ENCODE data around the gene URAD.
"Not testable (repeated sequence)": the region's sequence is repeated elsewhere in the genome, so short reads cannot be mapped to it uniquely, and the experiment has no call there.

Gene URAD, protein sequence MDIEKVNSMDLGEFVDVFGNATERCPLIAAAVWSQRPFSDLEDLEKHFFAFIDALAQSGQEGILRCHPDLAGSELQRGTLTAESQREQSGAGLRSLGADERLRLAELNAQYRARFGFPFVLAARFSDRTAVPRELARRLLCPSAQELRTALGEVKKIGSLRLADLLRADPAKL

DNA sequence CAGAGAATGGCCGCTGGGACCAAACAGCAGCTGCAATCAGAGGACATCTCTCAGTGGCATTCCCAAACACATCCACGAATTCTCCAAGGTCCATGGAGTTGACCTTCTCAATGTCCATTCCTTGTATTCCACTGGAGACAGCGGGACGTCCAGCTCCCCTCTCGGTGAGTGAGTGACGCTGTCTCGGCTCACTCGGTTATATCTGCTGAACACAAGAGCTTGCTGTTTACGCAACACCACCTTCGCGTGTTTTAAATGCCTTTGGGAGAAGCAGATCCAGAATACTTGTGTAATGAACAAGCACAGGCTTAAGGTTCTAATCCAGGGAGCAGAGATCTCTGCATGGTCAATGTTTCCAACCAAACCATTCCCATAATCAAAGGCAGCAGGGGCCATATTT is at the start of gene URAD:
Gene URAD, minus strand, starts transcription at position 174 of the 400 bp plus-strand sequence. Its CDS starts 56 bp downstream, at position 118.
- H3K4me3 ChIP-seq (ENCODE audit: low read depth, low read length), result no peak within 1 kb of the TSS
- TF ChIP-seq, protein P1, sequence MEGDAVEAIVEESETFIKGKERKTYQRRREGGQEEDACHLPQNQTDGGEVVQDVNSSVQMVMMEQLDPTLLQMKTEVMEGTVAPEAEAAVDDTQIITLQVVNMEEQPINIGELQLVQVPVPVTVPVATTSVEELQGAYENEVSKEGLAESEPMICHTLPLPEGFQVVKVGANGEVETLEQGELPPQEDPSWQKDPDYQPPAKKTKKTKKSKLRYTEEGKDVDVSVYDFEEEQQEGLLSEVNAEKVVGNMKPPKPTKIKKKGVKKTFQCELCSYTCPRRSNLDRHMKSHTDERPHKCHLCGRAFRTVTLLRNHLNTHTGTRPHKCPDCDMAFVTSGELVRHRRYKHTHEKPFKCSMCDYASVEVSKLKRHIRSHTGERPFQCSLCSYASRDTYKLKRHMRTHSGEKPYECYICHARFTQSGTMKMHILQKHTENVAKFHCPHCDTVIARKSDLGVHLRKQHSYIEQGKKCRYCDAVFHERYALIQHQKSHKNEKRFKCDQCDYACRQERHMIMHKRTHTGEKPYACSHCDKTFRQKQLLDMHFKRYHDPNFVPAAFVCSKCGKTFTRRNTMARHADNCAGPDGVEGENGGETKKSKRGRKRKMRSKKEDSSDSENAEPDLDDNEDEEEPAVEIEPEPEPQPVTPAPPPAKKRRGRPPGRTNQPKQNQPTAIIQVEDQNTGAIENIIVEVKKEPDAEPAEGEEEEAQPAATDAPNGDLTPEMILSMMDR (IDR thresholded peaks at IDR 0.05; ENCODE audit: low read depth, low read length), result no peak

DNA sequence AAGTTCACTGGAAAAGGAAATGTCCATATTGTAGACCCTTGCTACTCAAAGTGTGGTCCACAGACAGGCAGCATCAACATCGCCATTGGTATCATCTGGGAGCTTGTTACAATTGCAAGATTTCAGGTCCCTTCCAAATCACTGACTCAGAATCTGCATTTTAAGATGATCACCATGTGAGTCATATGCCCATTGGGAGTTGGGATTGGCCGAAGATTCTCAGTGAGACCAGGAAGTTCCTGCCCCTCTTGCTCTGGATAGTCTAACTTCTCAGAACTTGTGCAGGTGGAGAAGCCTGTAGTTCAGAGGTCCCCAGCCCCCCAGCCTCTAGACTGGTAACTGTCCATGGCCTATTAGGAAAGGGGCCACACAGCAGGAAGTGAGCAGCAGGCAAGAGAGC is 48.9 kb upstream of the URAD start:
- TF ChIP-seq, protein P1 (IDR thresholded peaks at IDR 0.05; ENCODE audit: low read depth, low read length), result no peak
- H3K4me3 ChIP-seq (ENCODE audit: low read depth, low read length), result no peak overlapping the region

DNA sequence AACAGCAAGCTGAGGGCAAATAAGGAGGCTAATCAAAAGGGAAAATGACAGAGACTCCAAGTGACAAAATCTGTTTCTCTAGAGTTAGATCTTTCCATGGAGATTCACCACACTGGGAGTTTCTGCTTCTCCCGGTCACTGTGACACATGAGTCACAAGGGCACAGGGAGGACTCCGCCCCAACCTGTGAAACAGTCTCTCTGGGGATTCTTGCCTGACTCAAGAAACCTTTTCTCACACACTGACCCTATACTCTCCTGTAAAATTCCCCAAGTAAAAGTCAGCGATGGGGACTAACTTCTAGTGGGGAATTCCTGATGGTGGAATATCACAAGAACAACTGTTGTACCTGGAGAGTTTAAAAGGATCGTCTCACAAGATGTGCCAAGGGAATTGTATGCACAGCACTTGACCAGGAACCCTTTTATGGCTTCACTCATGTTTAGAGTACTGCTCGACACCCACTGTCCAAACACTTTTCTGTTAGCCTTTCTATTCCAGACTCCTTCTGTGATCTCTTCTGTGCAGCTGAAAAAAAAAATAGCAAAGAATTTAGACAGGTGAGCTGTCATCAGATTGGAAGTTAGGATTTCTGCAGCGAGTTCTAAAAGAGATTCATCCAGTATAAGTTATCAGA is 46.8 kb upstream of the URAD start:
- no peak overlapping the region for H3K4me3 ChIP-seq (ENCODE audit: low read depth, low read length)
- TF ChIP-seq, protein P1 (IDR thresholded peaks at IDR 0.05; ENCODE audit: low read depth, low read length), result no peak

DNA sequence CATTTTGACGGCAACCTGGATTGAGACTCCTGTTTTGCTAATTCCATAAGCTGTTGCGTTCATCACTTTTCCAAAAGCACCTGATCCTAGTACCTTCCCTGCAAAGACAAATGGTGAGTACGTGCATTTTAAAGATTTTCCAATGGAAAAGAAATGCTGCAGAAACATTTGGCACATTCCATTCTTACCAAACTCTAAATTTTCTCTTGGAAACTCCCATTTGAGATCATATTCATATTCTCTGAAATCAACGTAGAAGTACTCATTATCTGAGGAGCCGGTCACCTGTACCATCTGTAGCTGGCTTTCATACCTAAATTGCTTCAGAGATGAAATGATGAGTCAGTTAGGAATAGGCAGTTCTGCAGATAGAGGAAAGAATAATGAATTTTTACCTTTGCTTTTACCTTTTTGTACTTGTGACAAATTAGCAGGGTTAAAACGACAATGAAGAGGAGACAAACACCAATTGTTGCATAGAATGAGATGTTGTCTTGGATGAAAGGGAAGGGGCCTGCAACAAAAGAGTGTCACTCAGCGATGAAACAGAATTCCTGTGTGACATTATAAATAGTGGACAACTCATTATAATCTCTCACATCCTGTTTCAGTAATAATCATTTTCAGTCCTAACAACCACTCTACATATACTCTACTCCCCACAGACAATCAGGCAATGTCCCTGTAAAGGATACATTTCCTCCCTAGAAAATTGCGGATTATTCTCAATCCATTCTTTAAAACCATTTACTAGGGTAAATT is 45.6 kb upstream of the URAD start:
- TF ChIP-seq, protein P1 (IDR thresholded peaks at IDR 0.05; ENCODE audit: low read depth, low read length), result no peak

DNA sequence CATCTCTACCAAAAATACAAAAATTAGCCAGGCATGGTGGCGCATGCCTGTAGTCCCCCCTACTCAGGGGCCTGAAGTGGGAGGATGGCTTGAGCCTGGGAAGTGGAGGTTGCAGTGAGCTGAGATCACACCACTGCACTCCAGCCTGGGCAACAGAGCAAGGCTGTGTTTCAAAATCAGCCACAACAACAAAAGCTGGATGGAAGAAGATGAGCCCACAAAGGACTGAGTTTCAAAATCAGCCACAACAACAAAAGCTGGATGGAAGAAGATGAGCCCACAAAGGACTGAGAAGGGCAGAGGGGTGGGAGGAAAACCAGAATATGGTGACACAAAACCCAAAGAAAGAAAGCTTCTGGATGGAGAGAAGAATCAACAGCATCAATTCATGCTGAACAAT is 43.9 kb upstream of the URAD start:
- H3K4me3 ChIP-seq (ENCODE audit: low read depth, low read length), result not testable (repeated sequence)

More for the DNA sequence above, 45.6 kb upstream of the URAD start:
- H3K4me3 ChIP-seq (ENCODE audit: low read depth, low read length), result no peak overlapping the region

DNA sequence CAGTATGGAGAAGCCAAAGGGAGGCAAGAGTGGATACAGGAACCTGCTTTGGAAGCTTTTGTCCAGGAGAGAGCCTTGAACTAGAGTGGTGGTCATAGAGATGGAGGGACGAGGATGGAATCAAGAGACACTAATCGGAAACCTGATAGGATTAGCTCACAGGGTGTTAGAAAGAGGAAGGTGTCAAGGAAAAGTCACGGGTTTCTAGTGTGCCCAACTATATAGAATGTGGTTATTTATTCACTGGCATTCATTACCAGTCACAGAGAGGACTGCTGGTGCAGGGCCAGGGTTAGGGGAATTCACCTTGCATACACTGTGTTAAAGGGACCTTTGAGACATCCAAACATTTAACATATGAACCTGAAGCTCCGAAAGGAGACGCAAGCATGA is 43.4 kb upstream of the URAD start:
- no peak overlapping the region for H3K4me3 ChIP-seq (ENCODE audit: low read depth, low read length)
- TF ChIP-seq, protein P1 (IDR thresholded peaks at IDR 0.05; ENCODE audit: low read depth, low read length), result no peak

DNA sequence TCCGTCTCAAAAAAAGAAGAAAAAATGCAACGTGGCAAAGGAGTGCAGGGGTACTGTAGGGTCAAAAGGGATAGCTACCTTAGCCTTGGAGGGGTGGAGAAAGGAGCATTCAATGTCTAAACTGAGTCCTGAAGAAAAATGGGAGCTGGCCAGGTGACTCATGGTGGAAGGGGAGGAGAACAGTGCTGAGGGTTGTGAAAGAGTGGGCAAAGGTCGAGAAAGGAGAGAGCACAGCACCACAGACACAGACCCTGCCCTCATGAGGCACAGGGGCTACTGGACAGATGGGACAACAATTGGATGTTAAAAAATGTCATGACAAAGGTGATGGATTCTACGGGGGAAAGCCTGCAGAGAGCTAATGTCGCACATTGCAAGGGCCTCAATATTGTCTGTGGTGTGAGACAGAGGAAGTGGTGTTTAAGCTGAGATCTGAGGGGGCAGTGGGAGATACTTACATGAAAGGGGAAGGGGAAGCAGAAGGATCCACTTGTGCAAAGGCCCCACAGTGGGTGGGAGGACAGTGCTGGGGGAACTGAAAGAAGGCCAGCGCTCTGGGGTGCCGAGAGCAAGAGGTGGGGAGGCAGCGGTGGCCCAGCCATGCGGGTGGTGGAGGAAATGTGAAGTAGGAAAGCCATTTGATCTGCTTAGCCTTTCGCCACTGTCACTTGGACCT is 42.9 kb upstream of the URAD start:
- TF ChIP-seq, protein P1 (IDR thresholded peaks at IDR 0.05; ENCODE audit: low read depth, low read length), result no peak
- H3K4me3 ChIP-seq (ENCODE audit: low read depth, low read length), result no peak overlapping the region

Measured in WI38 (cell line).